Measurements from ENCODE around the gene URAD. TPM values are rescaled to one million over a fixed set of nuclear protein-coding genes. Genes with fewer than 3 reads are reported as not detected.
"Not testable (repeated sequence)": the region's sequence is repeated elsewhere in the genome, so short reads cannot be mapped to it uniquely, and the experiment has no call there.

The URAD gene
- total RNA-seq, 1 experiment from 2014 or later = not detected

DNA sequence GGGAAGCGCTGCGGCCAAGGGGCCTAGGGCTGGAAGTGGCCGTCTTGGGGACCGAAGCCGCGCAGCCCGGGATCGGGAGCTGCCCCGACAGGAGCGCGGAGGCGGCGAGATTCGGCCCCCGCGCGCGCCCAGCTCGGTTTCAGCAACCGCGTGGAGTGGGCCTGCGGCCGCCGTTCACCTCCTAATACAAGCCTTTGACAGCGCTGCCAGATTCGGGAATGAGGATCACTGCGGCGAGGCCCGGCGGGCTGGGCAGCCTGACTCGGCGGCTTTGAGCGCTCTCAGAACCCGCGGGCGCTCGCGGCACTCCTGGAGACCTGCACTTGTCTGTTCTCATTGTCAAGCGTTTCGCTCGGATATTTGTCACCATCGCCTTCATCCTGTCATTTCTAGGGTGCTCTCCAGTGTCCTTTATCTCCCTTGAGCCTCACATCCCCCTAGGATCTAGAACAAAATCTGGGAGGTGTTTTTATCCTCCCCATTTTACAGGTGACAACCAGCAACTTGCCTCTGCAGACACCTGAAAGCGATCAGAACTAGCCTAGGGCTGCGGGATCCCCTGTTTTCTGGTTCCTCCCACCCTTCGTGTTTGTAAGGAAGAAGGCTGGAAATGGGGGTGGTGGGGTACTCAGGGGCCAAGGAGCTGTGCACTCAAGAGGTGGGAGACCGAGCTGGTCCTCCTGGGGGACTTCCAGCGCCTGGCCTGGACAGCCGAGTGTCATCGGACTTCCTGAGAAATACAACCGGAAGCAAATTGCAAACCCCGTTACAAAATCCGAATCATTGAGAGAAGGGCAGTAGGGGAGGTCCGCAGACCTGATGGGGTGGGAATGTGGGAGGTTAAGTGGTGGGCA is 17.9 kb downstream of the URAD start:
- no peak for DNase-seq (ENCODE audit: low read depth in 1 of 2, low spot score in 2 of 2)
- Histone ChIP-seq H3K27me3 (replicated peaks) (peaks cover 69% of the 10 kb centered on the region), H3K4me1 (replicated peaks) (no peaks in the 10 kb centered on the region), H3K36me3 (no peaks in the 10 kb centered on the region), H3K4me3 (no peak overlapping the region), H3K9me3 (replicated peaks) (no peaks in the 10 kb centered on the region), H3K27ac (no peak overlapping the region)

DNA sequence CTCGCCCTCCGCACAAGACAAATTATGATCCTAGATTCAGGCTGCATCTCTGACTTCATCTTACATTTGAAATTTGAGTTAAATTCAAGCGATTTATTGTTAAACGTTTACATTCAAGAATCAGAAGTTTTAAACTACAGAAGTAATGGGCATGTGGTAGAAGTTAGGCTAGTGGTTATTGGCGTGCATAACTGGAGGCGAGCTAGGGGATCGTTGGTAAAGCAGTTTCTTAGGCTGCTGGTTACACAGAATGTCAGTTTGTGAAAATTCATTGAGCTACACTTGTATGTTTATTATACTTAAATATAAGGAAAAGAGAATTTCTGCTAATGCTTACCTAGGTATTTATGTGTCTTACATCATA is 18.6 kb downstream of the URAD start:
- Histone ChIP-seq H3K36me3 (no peaks in the 10 kb centered on the region), H3K4me3 (no peak overlapping the region), H3K9me3 (replicated peaks) (no peaks in the 10 kb centered on the region), H3K27ac (no peak overlapping the region), H3K4me1 (replicated peaks) (no peaks in the 10 kb centered on the region), H3K27me3 (replicated peaks) (peaks cover 65% of the 10 kb centered on the region)
- no peak for DNase-seq (ENCODE audit: low read depth in 1 of 2, low spot score in 2 of 2)

- H3K4me3 ChIP-seq = no peak within 1 kb of the TSS
- H3K27me3 ChIP-seq (replicated peaks) = peaks cover 59% of the 10 kb centered on the region
- H3K36me3 ChIP-seq = no peaks in the 10 kb centered on the region
- H3K9me3 ChIP-seq (replicated peaks) = no peaks in the 10 kb centered on the region
- H3K4me1 ChIP-seq (replicated peaks) = no peaks in the 10 kb centered on the region
- no peak for DNase-seq (ENCODE audit: low read depth in 1 of 2, low spot score in 2 of 2)
- no peak within 1 kb of the TSS for H3K27ac ChIP-seq
Measured at GRCh38 chr13:27969082-27969865, 19.2 kb downstream of the URAD start, which contains the start of gene CDX2. Gene CDX2, minus strand, starts transcription at chr13:27969315. Its CDS starts 309 bp downstream, at chr13:27969006.

- H3K27ac ChIP-seq = no peak overlapping the region
- H3K9me3 ChIP-seq (replicated peaks) = no peaks in the 10 kb centered on the region
- peaks cover 54% of the 10 kb centered on the region for H3K27me3 ChIP-seq (replicated peaks)
- H3K36me3 ChIP-seq = no peaks in the 10 kb centered on the region
- DNase-seq (ENCODE audit: low read depth in 1 of 2, low spot score in 2 of 2) = no peak
- H3K4me3 ChIP-seq = no peak overlapping the region
- no peaks in the 10 kb centered on the region for H3K4me1 ChIP-seq (replicated peaks)
Measured at GRCh38 chr13:27968316-27969081, 20.0 kb downstream of the URAD start.

DNA sequence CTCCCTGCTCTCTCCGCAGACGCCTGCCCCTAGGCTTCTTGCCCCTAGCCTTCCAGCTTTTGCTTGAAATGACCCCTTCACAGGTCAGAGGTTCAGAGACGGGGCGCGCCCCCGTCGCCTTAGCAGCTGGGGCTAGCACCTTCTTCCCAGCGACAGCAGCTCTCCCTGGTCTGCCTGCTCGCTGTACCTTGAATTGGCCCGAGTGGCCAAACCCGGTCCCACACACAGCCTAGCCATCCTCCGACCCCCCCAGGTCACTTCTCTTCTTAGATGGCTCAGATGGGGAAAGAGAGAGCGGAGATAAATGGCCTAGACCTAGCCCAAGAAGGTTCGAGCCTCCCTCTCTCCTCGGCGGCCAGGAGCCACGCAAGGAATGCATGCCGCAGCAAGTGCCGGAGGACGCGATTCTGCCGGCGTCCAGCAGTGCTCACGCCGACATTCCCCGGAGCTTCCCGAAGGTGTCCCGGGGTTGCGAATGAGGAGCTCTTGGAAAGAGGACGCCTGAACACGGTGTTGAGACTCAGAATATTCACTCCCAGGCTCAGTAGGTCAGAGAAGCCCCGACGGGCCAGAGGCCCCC is 20.7 kb downstream of the URAD start:
- Histone ChIP-seq H3K4me3 (no peak overlapping the region), H3K27me3 (replicated peaks) (peaks cover 57% of the 10 kb centered on the region), H3K4me1 (replicated peaks) (no peaks in the 10 kb centered on the region), H3K36me3 (no peaks in the 10 kb centered on the region), H3K9me3 (replicated peaks) (no peaks in the 10 kb centered on the region), H3K27ac (no peak overlapping the region)
- DNase-seq (ENCODE audit: low read depth in 1 of 2, low spot score in 2 of 2) = no peak

DNA sequence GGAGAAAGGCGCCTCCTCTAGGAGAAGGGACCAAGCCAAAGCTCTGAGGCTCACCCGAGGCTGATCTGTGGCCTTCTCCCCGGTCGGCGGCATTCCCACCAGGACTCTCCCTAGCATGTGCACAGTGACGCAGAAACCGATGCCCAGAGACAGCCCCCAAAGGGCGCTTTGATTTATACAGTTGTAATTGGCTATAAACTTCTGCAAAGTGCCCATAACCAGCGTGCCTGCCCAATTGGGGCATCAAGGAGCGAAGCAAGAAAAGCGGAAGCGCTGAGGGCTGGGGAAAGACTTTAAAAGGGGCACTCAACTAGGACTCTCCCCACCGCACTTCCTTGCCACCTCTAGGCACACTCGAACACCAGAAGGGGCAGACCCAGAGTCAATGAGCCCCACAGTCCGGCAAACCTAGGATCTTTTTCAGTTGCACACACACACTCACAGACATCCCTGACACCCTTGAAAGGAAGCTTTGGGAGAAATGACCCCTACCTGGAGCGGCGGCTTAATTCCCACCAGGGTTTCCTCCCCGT is 21.2 kb downstream of the URAD start:
- Histone ChIP-seq H3K9me3 (replicated peaks) (no peaks in the 10 kb centered on the region), H3K4me3 (no peak overlapping the region), H3K27ac (no peak overlapping the region), H3K4me1 (replicated peaks) (no peaks in the 10 kb centered on the region), H3K36me3 (no peaks in the 10 kb centered on the region), H3K27me3 (replicated peaks) (peaks cover 59% of the 10 kb centered on the region)
- DNase-seq (ENCODE audit: low read depth in 1 of 2, low spot score in 2 of 2) = no peak

DNA sequence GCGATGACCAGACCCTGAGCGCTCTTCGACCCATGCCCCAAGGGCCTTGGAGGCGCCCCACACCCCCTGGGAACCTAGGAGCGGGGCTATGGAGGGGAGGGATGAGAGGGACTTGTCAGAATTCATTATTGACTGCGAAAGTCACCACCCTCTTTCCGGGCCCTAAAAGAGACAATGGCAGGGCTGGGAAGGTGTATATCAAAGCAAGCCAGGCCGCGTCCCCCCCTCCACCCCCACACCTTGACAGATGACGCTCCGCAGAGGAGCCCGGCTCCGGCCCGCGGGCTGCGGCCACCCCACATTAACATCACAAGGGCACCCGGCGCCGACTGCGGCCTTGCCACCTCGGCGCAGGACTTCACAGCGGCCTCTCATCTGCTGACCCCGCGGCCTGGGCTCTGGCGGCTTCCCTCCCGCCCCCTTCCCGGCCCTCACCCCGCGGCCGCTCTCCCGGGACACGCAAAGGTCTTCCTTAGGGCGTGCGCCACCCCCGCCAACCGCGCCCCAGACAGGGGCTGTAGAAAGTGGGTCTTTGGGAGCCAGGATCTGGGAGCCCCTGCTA is 21.8 kb downstream of the URAD start:
- no peaks in the 10 kb centered on the region for H3K36me3 ChIP-seq
- DNase-seq (ENCODE audit: low read depth in 1 of 2, low spot score in 2 of 2) = no peak
- no peak overlapping the region for H3K27ac ChIP-seq
- H3K27me3 ChIP-seq (replicated peaks) = peaks cover 62% of the 10 kb centered on the region
- H3K4me1 ChIP-seq (replicated peaks) = no peaks in the 10 kb centered on the region
- H3K9me3 ChIP-seq (replicated peaks) = no peaks in the 10 kb centered on the region
- no peak overlapping the region for H3K4me3 ChIP-seq

GRCh38 chr13:27965740-27966640 is 22.5 kb downstream of the URAD start:
- peaks cover 67% of the 10 kb centered on the region for H3K27me3 ChIP-seq (replicated peaks)
- DNase-seq (ENCODE audit: low read depth in 1 of 2, low spot score in 2 of 2) = no peak
- H3K36me3 ChIP-seq = no peaks in the 10 kb centered on the region
- H3K27ac ChIP-seq = no peak overlapping the region
- H3K9me3 ChIP-seq (replicated peaks) = no peaks in the 10 kb centered on the region
- H3K4me1 ChIP-seq (replicated peaks) = no peaks in the 10 kb centered on the region
- no peak overlapping the region for H3K4me3 ChIP-seq

GRCh38 chr13:27965343-27965739 is 23.2 kb downstream of the URAD start:
- Histone ChIP-seq H3K27me3 (replicated peaks) (peaks cover 72% of the 10 kb centered on the region), H3K36me3 (no peaks in the 10 kb centered on the region), H3K4me3 (no peak overlapping the region), H3K9me3 (replicated peaks) (no peaks in the 10 kb centered on the region), H3K27ac (no peak overlapping the region), H3K4me1 (replicated peaks) (peaks cover 5% of the 10 kb centered on the region; the same call in 1 of the 2 replicates)
- DNase-seq (ENCODE audit: low read depth in 1 of 2, low spot score in 2 of 2) = no peak

DNA sequence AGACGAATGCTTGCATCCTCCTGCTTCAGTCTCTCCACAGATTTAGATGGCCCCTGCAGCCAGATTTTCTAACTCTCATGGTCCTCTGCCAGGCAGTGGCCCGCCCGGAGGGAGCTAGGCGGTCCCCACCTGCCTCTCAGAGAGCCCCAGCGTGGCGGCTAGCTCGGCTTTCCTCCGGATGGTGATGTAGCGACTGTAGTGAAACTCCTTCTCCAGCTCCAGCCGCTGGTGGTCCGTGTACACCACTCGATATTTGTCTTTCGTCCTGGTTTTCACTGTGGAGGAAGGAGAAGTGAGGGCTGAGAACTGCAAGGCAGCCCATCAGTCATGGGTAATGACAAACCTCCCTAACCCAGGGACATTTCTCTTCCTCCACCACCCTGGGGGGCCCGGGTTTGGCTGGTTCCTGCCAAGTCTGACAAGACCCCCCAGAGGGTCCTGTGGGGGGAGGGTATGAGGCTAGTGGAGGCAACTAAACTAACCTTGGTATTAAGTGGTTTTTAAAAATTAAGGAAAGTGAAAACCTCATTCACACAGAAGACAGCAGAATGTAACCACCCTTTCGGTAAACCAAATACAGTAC is 23.7 kb downstream of the URAD start:
- Histone ChIP-seq H3K4me3 (no peak overlapping the region), H3K27ac (no peak overlapping the region), H3K4me1 (replicated peaks) (peaks cover 7% of the 10 kb centered on the region; the same call in 1 of the 2 replicates), H3K9me3 (replicated peaks) (no peaks in the 10 kb centered on the region), H3K36me3 (no peaks in the 10 kb centered on the region), H3K27me3 (replicated peaks) (peaks cover 72% of the 10 kb centered on the region)
- DNase-seq (ENCODE audit: low read depth in 1 of 2, low spot score in 2 of 2) = no peak

GRCh38 chr13:27964206-27964605 is 24.3 kb downstream of the URAD start:
- peaks cover 72% of the 10 kb centered on the region for H3K27me3 ChIP-seq (replicated peaks)
- DNase-seq (ENCODE audit: low read depth in 1 of 2, low spot score in 2 of 2); H3K4me1 ChIP-seq (replicated peaks); H3K27ac ChIP-seq; H3K4me3 ChIP-seq; H3K36me3 ChIP-seq; H3K9me3 ChIP-seq (replicated peaks): not testable (repeated sequence)

DNA sequence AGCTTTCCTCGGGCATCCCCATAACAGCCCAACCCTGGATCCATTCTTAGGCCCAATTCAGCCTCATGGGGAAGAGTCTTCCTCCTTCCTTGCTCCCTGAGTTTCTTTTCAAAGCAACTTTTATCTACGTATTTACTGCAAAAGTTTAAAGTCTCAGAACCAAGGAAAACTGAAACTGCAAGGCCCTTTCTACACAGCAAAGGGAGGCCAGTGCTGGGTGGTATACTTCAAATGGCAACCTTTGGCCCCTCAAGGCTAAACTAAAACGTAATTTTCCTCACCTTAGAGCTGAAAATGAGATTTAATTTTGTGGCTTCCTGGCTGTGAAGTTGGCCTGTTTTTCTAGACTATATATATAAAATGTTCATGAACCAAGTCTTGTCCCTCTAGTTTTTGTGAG is 25.0 kb downstream of the URAD start:
- Histone ChIP-seq H3K36me3 (no peaks in the 10 kb centered on the region), H3K27me3 (replicated peaks) (peaks cover 71% of the 10 kb centered on the region), H3K4me3 (no peak overlapping the region), H3K27ac (no peak overlapping the region), H3K4me1 (replicated peaks) (peaks cover 7% of the 10 kb centered on the region; the same call in 1 of the 2 replicates), H3K9me3 (replicated peaks) (no peaks in the 10 kb centered on the region)
- DNase-seq (ENCODE audit: low read depth in 1 of 2, low spot score in 2 of 2) = no peak
